Measurements from ENCODE around the gene CSNK1D. TPM values are rescaled to one million over a fixed set of nuclear protein-coding genes. Genes with fewer than 3 reads are reported as not detected.
"Not testable (repeated sequence)": the region's sequence is repeated elsewhere in the genome, so short reads cannot be mapped to it uniquely, and the experiment has no call there.

The CSNK1D gene
- total RNA-seq, 4 donors from 2014 or later, result 16.5 to 173 (median 44.6) TPM

DNA sequence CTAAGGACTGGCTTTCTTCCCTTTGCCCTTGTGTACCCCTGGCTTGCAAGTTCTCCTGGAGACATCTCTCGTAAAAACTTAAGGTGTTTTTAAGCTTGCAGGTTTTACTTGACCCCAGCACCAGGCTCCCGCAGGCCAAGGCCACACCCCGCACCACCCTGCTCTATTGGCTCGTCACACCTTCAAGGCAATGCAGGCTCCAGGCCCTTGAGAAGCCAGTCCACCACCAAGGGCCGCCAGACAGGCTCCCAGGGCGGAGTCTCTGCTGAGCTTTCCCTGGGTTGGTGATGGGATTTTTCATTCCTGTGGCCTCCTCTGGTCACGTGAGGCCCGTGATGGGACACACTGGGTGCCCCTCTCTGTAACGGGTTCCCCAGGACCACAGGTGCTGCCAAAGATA lies 9.9 kb downstream of the CSNK1D start:
- Histone ChIP-seq H3K27ac (no peak overlapping the region), H3K27me3 (no peaks in the 10 kb centered on the region), H3K4me3 (no peak overlapping the region), H3K36me3 (no peaks in the 10 kb centered on the region), H3K4me1 (peaks cover 5 to 7% of the 10 kb centered on the region in 2 donors), H3K9me3 (no peaks in the 10 kb centered on the region)
- DNase-seq, result no peak
- TF ChIP-seq, protein P1, sequence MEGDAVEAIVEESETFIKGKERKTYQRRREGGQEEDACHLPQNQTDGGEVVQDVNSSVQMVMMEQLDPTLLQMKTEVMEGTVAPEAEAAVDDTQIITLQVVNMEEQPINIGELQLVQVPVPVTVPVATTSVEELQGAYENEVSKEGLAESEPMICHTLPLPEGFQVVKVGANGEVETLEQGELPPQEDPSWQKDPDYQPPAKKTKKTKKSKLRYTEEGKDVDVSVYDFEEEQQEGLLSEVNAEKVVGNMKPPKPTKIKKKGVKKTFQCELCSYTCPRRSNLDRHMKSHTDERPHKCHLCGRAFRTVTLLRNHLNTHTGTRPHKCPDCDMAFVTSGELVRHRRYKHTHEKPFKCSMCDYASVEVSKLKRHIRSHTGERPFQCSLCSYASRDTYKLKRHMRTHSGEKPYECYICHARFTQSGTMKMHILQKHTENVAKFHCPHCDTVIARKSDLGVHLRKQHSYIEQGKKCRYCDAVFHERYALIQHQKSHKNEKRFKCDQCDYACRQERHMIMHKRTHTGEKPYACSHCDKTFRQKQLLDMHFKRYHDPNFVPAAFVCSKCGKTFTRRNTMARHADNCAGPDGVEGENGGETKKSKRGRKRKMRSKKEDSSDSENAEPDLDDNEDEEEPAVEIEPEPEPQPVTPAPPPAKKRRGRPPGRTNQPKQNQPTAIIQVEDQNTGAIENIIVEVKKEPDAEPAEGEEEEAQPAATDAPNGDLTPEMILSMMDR (IDR thresholded peaks at IDR 0.05), result no peak
- TF ChIP-seq POLR2A (IDR thresholded peaks at IDR 0.05), result no peak
- intact Hi-C loops (cut with DNase I; ENCODE audit: low total_unique reads), result no loop called here

DNA sequence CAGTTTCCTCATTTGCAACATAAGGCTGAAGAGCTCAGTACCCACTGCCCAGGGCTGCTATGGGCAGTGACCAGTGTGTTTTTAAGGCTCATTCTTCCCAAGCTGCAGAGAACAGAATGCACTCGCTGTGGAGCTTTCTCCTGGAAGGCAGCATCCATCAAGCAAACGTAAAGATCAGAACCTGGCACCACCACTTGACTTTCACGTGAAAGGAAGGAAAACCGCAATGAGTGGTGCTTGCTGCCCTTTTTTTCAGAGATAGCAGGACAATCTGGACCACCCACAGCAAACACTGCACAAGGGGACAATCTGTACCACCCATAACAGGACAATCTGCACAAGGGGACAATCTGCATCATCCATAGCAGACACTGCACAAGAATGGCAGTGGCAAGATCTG lies 11.2 kb downstream of the CSNK1D start:
- no peaks in the 10 kb centered on the region for H3K27me3 ChIP-seq
- no peaks in the 10 kb centered on the region for H3K36me3 ChIP-seq
- H3K9me3 ChIP-seq, result no peaks in the 10 kb centered on the region
- intact Hi-C loops (cut with DNase I; ENCODE audit: low total_unique reads), result no loop called here
- no peak overlapping the region for H3K27ac ChIP-seq
- no peaks in the 10 kb centered on the region for H3K4me1 ChIP-seq
- TF ChIP-seq POLR2A (IDR thresholded peaks at IDR 0.05), result no peak
- TF ChIP-seq, protein P1 (IDR thresholded peaks at IDR 0.05), result no peak
- no peak for DNase-seq
- no peak overlapping the region for H3K4me3 ChIP-seq

DNA sequence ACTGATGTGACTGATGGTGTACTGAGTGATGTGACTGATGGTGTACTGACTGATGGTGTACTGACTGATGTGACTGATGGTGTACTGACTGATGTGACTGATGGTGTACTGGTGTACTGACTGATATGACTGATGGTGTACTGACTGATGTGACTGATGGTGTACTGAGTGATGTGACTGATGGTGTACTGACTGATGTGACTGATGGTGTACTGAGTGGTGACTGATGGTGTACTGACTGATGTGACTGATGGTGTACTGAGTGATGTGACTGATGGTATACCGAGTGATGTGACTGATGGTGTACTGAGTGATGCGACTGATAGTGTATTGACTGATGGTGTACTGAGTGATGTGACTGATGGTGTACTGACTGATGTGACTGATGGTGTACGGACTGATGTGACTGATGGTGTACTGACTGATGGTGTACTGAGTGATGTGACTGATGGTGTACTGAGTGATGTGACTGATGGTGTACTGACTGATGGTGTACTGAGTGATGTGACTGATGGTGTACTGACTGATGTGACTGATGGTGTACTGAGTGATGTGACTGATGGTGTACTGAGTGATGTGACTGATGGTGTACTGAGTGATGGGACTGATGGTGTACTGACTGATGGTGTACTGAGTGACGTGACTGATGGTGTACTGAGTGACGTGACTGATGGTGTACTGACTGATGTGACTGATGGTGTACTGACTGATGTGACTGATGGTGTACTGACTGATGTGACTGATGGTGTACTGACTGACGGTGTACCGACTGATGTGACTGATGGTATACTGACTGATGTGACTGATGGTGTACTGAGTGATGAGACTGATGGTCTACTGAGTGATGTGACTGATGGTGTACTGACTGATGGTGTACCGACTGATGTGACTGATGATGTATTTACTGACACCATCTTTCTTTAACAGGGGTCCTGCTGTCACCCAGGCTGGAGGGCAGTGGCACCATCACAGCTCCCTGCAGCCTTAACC lies 13.2 kb downstream of the CSNK1D start:
- DNase-seq; H3K4me1 ChIP-seq; H3K27me3 ChIP-seq; H3K27ac ChIP-seq; H3K9me3 ChIP-seq; H3K4me3 ChIP-seq; intact Hi-C loops (cut with DNase I; ENCODE audit: low total_unique reads); H3K36me3 ChIP-seq: not testable (repeated sequence)

DNA sequence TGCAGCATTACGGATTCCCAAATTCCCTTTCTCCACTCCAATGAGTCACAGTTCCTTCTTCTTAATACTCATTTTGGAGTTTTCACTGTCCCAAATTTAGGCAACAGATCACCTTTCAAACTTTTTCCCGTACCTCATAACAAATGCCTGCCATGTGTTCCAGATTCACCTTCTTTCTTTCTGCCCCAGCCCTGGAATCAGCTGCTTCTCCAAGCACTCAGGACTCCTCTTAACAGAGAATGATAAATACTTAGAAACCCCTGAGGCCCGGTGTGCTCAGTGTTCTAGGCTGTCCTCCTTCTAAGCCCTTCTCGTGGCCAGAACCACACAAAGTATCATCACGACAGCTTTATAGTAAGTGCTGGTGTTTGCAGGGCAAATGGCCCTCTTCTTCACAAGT lies 14.9 kb downstream of the CSNK1D start:
- no peak for DNase-seq
- no peak overlapping the region for H3K4me3 ChIP-seq
- H3K4me1 ChIP-seq, result no peaks in the 10 kb centered on the region
- peak overlapping the region in 1 of 2 donors; percentile 2 for H3K27ac ChIP-seq
- intact Hi-C loops (cut with DNase I; ENCODE audit: low total_unique reads), result no loop called here
- H3K9me3 ChIP-seq, result no peaks in the 10 kb centered on the region
- no peaks in the 10 kb centered on the region for H3K27me3 ChIP-seq
- no peak for TF ChIP-seq POLR2A (IDR thresholded peaks at IDR 0.05)
- TF ChIP-seq, protein P1 (IDR thresholded peaks at IDR 0.05), result no peak
- no peaks in the 10 kb centered on the region for H3K36me3 ChIP-seq

DNA sequence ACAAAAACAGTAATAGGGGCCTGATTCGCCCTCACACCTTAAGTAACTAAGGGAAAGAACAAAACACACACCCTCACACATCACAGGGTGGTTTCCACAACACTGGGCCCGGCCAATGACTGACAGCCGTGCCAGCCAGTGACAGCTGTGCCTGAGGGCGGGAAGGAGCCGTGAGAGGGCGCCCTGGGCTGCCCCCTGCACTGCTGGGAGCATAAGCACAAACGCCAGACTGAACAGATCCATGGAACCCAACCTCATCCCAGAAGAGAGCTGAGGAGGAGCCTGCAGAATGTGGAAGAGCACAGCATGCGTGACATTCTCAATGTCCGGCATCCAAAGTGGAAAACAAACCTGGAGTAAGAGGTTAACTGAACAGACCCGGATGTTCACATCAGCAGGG lies 16.0 kb downstream of the CSNK1D start:
- Histone ChIP-seq H3K4me1 (no peaks in the 10 kb centered on the region), H3K36me3 (no peaks in the 10 kb centered on the region), H3K27ac (peak overlapping the region; percentile 17 to 37), H3K27me3 (no peaks in the 10 kb centered on the region), H3K9me3 (no peaks in the 10 kb centered on the region), H3K4me3 (no peak overlapping the region)
- intact Hi-C loops (cut with DNase I; ENCODE audit: low total_unique reads), result no loop called here
- TF ChIP-seq POLR2A (IDR thresholded peaks at IDR 0.05), result no peak
- TF ChIP-seq, protein P1 (IDR thresholded peaks at IDR 0.05), result no peak
- DNase-seq, result peak in 1 of 2 donors; percentile 47
